Activated CD8-positive, alpha-beta memory T cell treated with anti-CD3 and anti-CD28 coated beads for 36 hours (primary cell): ENCODE measurements around the gene SLC1A3. TPM values are rescaled to one million over a fixed set of nuclear protein-coding genes. Genes with fewer than 3 reads are reported as not detected.

Source experiments
- CTCF ChIA-PET: fragments of 350-600 bp; sonication (Branson Sonifier 250); formaldehyde crosslinking; loops from one replicate; lab custom pipeline; 2021; ENCODE audit warnings: antibody characterized with exemption; lab: Charles Lee
- POLR2A ChIA-PET: fragments of 350-600 bp; sonication (Branson Sonifier 250); formaldehyde crosslinking; loops from one replicate; lab custom pipeline; 2021; ENCODE audit warnings: antibody characterized with exemption; lab: Charles Lee
- total RNA-seq, 2 experiments: library from RNA; stranded (reverse); gene quantifications; one replicate each; pipeline ENCODE4 v1.2.3, GENCODE V29; 2021

SLC1A3 gene
- total RNA-seq, 2 experiments from 2014 or later = 0.42 TPM; not detected in 1

- POLR2A ChIA-PET = no interaction called here
- CTCF ChIA-PET = no interaction called here
Observed at GRCh38 chr5:36651761-36652685, 45.6 kb downstream of the SLC1A3 start.

- ChIA-PET CTCF (interaction anchor here (0.6 kb wide), 1 partner anchor 1734 kb away, joined by 3 read pairs; no protein-coding TSS in a partner anchor), POLR2A (no interaction called here)
Observed at GRCh38 chr5:36653044-36653705, 46.8 kb downstream of the SLC1A3 start.

- POLR2A ChIA-PET = no interaction called here
- CTCF ChIA-PET = interaction anchor here (0.6 kb wide), 1 partner anchor 271 kb away, joined by 3 read pairs; no protein-coding TSS in a partner anchor
Observed at GRCh38 chr5:36654564-36654963, 48.2 kb downstream of the SLC1A3 start.

- CTCF ChIA-PET = interaction anchor here (0.6 kb wide), 1 partner anchor 272 kb away, joined by 3 read pairs; no protein-coding TSS in a partner anchor
- POLR2A ChIA-PET = no interaction called here
Observed at GRCh38 chr5:36655161-36655560, 48.8 kb downstream of the SLC1A3 start.

GRCh38 chr5:36656556-36656955, 50.1 kb downstream of the SLC1A3 start:
- ChIA-PET POLR2A (no interaction called here), CTCF (no interaction called here)

- ChIA-PET CTCF (no interaction called here), POLR2A (no interaction called here)
Observed at GRCh38 chr5:36657563-36657995, 51.2 kb downstream of the SLC1A3 start.

- POLR2A ChIA-PET = no interaction called here
- CTCF ChIA-PET = no interaction called here
Observed at GRCh38 chr5:36658038-36658756, 51.8 kb downstream of the SLC1A3 start.

- ChIA-PET CTCF (no interaction called here), POLR2A (no interaction called here)
Observed at GRCh38 chr5:36659411-36659810, 53.0 kb downstream of the SLC1A3 start.

GRCh38 chr5:36660397-36661049, 54.1 kb downstream of the SLC1A3 start:
- ChIA-PET CTCF (no interaction called here), POLR2A (no interaction called here)

- ChIA-PET CTCF (no interaction called here), POLR2A (no interaction called here)
Observed at GRCh38 chr5:36661456-36662220, 55.2 kb downstream of the SLC1A3 start.

GRCh38 chr5:36662291-36662851, 56.0 kb downstream of the SLC1A3 start:
- CTCF ChIA-PET = no interaction called here
- POLR2A ChIA-PET = no interaction called here

- CTCF ChIA-PET = no interaction called here
- POLR2A ChIA-PET = no interaction called here
Observed at GRCh38 chr5:36664766-36665165, 58.4 kb downstream of the SLC1A3 start.

GRCh38 chr5:36665628-36666027, 59.2 kb downstream of the SLC1A3 start:
- ChIA-PET POLR2A (no interaction called here), CTCF (no interaction called here)

- ChIA-PET CTCF (no interaction called here), POLR2A (no interaction called here)
Observed at GRCh38 chr5:36666274-36666673, 59.9 kb downstream of the SLC1A3 start.

GRCh38 chr5:36666986-36667385, 60.6 kb downstream of the SLC1A3 start:
- ChIA-PET POLR2A (no interaction called here), CTCF (no interaction called here)

GRCh38 chr5:36667824-36668223, 61.4 kb downstream of the SLC1A3 start:
- POLR2A ChIA-PET = no interaction called here

GRCh38 chr5:36669015-36669651, 62.7 kb downstream of the SLC1A3 start:
- ChIA-PET CTCF (no interaction called here), POLR2A (no interaction called here)

More at GRCh38 chr5:36667824-36668223, 61.4 kb downstream of the SLC1A3 start:
- CTCF ChIA-PET = no interaction called here

GRCh38 chr5:36670548-36670947, 64.1 kb downstream of the SLC1A3 start:
- ChIA-PET CTCF (no interaction called here), POLR2A (no interaction called here)
